ENCODE data around the gene MAST2.
"Not testable (repeated sequence)": the region's sequence is repeated elsewhere in the genome, so short reads cannot be mapped to it uniquely, and the experiment has no call there.

MAST2 gene

GRCh38 chr1:45815667-45816458, 12.5 kb downstream of the MAST2 start:
- DNase-seq, result no peak

GRCh38 chr1:45820173-45820572, 16.8 kb downstream of the MAST2 start:
- no peak for DNase-seq

GRCh38 chr1:45820788-45821187, 17.4 kb downstream of the MAST2 start:
- no peak for DNase-seq

GRCh38 chr1:45822644-45823043, 19.2 kb downstream of the MAST2 start:
- no peak for DNase-seq

GRCh38 chr1:45824607-45825006, 21.2 kb downstream of the MAST2 start:
- no peak for DNase-seq

- DNase-seq, result no peak
Observed at GRCh38 chr1:45827256-45827655, 23.8 kb downstream of the MAST2 start.

GRCh38 chr1:45828841-45829240, 25.4 kb downstream of the MAST2 start:
- DNase-seq, result no peak

- no peak for DNase-seq
Observed at GRCh38 chr1:45833361-45833760, 29.9 kb downstream of the MAST2 start.

GRCh38 chr1:45834689-45835088, 31.3 kb downstream of the MAST2 start:
- no peak for DNase-seq

- no peak for DNase-seq
Observed at GRCh38 chr1:45836451-45836850, 33.0 kb downstream of the MAST2 start.

- DNase-seq, result not testable (repeated sequence)
Observed at GRCh38 chr1:45836861-45837260, 33.4 kb downstream of the MAST2 start.

GRCh38 chr1:45838322-45838721, 34.9 kb downstream of the MAST2 start:
- not testable (repeated sequence) for DNase-seq

- no peak for DNase-seq
Observed at GRCh38 chr1:45840704-45841103, 37.3 kb downstream of the MAST2 start.

- no peak for DNase-seq
Observed at GRCh38 chr1:45842786-45843185, 39.4 kb downstream of the MAST2 start.

GRCh38 chr1:45843474-45843905, 40.1 kb downstream of the MAST2 start:
- no peak for DNase-seq

- not testable (repeated sequence) for DNase-seq
Observed at GRCh38 chr1:45844000-45844399, 40.6 kb downstream of the MAST2 start.

GRCh38 chr1:45846931-45847330, 43.5 kb downstream of the MAST2 start:
- DNase-seq, result no peak

- no peak for DNase-seq
Observed at GRCh38 chr1:45848097-45848496, 44.7 kb downstream of the MAST2 start.

GRCh38 chr1:45848714-45849113, 45.3 kb downstream of the MAST2 start:
- no peak for DNase-seq

GRCh38 chr1:45850017-45850416, 46.6 kb downstream of the MAST2 start:
- no peak for DNase-seq

- DNase-seq, result no peak
Observed at GRCh38 chr1:45854724-45855123, 51.3 kb downstream of the MAST2 start.

GRCh38 chr1:45857101-45857700, 53.8 kb downstream of the MAST2 start:
- no peak for DNase-seq

- not testable (repeated sequence) for DNase-seq
Observed at GRCh38 chr1:45857755-45858492, 54.5 kb downstream of the MAST2 start.

GRCh38 chr1:45859221-45859620, 55.8 kb downstream of the MAST2 start:
- DNase-seq, result no peak

Measured in activated effector memory CD4-positive, alpha-beta T cell treated with Interleukin-2 at 50 U/mL for 16 hours (primary cell).